Nucleus accumbens (tissue), 56 donors: ENCODE results near the gene ZNF200.
"Not testable (repeated sequence)": the region's sequence is repeated elsewhere in the genome, so short reads cannot be mapped to it uniquely, and the experiment has no call there.

Experiments used
- DNase-seq, 56 donors: peaks; one replicate each; lab custom pipeline; 2025; lab: John Stamatoyannopoulos, UW

The ZNF200 gene

GRCh38 chr16:3182293-3182607, 52.7 kb downstream of the ZNF200 start:
- DNase-seq, result not testable (repeated sequence)

DNA sequence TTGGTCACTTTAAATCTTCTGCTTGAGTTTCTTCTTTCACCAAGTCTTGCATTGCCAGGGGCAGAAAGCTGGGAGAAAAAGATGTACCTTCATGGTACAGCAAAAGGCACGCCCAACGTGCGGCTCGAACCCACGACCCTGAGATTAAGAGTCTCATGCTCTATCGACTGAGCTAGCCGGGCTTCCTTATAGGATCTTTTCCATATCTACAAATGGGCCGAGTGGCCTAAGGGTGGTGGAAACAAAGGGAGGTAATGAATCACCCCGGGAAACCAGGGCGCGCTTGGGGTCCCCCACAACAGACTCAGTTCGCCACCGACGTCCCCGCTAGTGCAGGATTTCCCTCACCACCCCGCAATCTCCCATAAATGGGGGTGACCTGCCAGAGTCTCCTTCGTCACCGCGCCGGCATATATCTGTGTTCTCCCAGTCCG, 54.5 kb downstream of the ZNF200 start:
- no peak for DNase-seq

DNA sequence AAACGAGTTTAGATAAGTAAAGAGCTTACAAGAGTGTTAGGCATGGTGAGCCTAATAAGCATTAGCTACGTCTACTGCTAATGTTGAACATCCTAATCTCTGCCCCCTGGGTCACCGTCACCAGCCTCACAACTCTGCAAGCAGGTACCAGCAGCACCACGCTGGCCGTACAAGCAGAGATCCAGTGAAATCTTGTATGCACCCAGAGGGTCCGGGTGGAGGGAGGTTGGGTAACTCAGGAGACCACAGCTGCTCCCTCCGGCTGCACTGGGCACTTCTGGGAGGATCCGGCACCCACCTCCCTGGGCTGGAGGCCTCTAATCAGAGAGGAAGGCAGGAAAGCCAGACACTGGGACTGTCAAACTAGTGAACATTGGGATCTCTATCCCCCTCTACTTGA, 55.3 kb downstream of the ZNF200 start:
- DNase-seq, result no peak

DNA sequence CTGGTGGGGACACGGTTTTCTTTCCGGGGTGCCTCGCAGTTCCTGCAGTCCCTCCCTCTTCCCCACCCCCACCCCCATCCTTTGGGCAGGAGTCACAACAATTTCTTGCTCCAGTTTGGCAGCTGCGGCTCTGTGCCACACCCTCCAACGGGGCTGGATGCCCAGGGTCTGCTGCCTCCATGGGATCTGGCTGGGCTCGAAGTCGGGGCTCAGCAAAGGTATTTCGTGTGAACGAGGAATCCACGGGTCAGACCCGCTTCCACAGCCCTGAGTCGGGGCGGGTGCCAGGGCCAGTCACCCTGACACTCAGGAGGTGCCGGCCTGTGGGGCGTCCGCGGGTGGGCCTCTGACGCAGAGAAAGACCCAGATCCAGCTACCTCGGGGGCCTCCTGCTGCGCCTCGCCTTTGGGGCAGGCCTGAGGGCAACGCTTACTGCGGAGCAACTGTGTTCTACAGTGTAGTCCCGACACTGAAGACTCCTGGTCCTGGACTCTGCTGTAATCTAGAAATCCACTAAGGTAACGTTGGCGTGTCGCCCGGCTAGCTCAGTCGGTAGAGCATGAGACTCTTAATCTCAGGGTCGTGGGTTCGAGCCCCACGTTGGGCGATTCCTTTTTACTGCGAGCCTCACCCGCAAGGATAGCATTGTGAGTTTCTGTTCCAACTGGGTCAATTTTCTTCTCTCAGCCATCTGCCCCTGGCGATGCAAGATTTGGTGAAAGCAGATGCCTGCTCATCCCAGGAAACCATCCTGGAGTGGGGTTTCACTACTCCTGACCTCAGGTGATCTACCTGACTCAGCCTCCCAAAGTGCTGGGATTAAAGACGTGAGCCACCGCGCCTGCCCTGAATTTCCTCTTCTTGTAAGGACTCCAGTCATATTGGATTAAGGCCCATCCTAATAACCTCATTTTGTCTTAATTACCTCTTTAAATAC, 59.5 kb downstream of the ZNF200 start:
- DNase-seq, result no peak

GRCh38 chr16:3174618-3175148, 60.3 kb downstream of the ZNF200 start:
- DNase-seq, result no peak

DNA sequence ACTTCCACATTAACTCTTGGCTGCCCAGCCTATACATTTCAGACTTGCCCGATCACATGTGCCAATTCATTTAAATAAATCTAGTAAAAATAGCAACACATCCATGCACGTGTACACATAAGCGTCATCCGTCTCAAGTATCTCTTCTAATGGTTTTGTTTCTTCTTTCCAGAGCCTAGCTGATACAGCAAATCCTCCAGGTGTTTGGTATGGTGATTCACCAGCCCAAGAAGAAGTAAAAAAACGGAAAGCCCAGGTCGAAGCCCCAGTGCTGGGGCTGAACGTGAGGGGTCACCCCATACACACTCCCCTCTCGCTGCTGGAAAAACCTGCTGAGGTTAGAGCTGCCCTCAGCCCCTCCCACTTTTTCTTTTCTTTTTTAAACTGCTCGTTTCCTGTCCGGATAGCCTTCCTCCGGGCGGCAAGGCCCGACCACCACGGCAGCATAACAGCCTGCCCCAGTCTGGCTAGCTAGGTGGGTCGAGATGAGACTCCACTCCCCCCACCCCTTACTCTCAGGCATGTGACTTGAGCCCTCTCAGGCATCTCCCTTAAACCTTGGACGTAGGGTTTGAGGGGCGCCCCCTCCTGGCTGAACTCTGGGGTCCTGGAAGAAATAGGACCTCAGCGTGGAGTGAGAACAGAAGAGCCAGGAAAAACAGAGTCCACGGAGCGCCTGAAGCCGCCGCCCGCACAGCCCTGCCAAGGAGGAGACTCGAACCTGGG, 60.9 kb downstream of the ZNF200 start:
- no peak for DNase-seq
